Articular chondrocyte of knee joint (primary cell): Measurements from ENCODE around the gene RIPOR1. TPM values are rescaled to one million over a fixed set of nuclear protein-coding genes. Genes with fewer than 3 reads are reported as not detected.

Source experiments
- small RNA-seq: library from RNA; depleted of rRNA; stranded (forward); fragments of <200 nt; gene quantifications from one replicate; pipeline ENCODE3, GENCODE V24; 2012
- total RNA-seq: library from RNA; depleted of rRNA; stranded (reverse); fragments of >200 nt; gene quantifications from 2 replicates; pipeline ENCODE4 v1.2.3, GENCODE V29; 2012

RIPOR1 gene, protein sequence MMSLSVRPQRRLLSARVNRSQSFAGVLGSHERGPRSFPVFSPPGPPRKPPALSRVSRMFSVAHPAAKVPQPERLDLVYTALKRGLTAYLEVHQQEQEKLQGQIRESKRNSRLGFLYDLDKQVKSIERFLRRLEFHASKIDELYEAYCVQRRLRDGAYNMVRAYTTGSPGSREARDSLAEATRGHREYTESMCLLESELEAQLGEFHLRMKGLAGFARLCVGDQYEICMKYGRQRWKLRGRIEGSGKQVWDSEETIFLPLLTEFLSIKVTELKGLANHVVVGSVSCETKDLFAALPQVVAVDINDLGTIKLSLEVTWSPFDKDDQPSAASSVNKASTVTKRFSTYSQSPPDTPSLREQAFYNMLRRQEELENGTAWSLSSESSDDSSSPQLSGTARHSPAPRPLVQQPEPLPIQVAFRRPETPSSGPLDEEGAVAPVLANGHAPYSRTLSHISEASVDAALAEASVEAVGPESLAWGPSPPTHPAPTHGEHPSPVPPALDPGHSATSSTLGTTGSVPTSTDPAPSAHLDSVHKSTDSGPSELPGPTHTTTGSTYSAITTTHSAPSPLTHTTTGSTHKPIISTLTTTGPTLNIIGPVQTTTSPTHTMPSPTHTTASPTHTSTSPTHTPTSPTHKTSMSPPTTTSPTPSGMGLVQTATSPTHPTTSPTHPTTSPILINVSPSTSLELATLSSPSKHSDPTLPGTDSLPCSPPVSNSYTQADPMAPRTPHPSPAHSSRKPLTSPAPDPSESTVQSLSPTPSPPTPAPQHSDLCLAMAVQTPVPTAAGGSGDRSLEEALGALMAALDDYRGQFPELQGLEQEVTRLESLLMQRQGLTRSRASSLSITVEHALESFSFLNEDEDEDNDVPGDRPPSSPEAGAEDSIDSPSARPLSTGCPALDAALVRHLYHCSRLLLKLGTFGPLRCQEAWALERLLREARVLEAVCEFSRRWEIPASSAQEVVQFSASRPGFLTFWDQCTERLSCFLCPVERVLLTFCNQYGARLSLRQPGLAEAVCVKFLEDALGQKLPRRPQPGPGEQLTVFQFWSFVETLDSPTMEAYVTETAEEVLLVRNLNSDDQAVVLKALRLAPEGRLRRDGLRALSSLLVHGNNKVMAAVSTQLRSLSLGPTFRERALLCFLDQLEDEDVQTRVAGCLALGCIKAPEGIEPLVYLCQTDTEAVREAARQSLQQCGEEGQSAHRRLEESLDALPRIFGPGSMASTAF
- total RNA-seq: 25.7 and 26.1 TPM in 2 replicates

DNA sequence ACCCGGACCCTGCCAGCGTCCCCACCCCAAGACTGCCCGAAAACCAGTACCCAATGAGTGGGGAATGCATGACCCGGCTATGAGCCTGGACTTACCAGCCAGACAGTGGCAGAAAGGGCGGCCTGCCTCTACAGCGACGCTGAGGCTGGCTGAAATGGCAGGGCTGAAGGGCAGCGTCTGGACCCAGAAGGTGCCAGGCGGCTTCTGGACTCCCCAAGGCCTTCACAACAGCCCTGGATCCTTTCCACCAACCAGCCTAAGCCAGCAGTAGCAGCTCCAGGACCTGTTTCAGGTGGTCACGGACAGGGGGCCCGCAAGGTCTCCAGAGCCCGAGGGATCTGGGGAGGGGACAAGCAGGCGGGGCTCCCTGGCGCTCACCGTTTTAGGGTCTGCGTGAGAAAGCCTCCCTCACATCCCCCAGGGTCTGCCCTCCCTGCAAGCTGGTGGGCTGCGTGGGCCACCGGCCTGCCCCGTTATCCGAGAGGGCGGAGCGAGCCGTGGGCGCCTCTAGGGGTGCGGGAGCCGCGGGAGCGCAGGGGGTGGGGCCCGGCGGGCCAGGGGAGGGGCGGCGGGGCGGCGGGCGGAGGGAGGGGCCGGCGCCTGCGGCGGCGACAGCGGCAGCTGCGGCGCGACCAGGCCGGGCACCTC lies at the start of gene RIPOR1:
TSS of gene RIPOR1 (plus strand) at position 608 of the 648 bp plus-strand sequence. CDS start 9,618 bp downstream, outside the sequence.

DNA sequence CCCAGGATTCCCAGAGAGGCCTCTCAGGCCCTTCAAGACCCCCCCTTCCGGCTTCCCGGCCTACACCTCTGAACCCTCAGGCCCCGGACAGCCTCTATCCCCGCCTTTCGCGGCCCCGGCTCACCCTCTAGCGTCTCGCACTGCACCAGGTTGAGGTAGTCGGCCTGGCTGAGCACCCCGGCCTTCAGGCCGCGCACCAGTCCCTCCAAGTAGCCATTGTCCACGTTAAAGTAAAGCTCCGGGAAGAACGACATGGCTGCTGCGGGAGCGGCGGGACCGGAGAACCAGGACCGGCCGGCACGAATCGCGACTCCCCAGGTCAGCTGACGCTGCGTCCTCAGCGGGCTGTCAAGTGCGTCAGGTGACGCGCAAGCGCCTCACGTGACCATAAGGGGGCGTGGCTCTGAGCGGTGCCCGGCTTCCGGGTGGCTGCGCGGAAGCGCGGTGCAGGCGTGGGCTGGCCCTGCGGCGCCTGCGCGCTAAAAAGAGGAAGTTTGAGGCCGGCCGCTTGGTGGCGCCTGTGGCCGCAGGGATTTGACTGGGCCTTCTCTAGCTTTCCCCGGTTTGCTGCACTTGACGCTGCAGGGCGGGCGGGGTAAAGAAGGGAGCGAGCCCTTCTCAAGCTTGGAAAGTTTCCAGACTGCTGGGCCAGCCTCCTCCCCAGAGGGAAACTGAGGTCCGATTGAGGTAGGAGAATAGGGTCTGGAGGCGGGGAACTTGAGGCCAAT lies 47.6 kb upstream of the RIPOR1 start, which contains the start of gene ATP6V0D1:
TSS of gene ATP6V0D1 (minus strand) at position 325 of the 728 bp plus-strand sequence. CDS start at position 254, 71 bp downstream.

DNA sequence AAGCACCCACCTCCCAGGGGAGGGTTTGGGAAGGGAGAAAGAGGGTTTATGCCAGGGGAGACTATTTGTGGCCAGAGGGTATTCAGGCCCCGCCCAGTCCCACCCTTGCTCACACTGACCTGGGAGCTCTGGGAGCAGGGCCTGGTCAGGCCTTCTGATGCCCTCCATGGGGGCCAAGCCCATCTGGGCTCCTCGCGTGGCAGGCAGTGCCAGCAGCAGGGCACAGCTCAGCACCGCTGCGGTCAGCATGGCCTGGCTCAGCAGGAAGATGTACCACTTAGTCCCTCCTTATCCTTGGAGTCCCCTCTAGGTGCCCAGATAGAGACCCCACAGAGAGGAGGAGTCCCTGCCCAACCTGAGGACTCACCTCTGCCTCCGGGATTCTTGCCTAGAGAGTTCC lies 45.5 kb upstream of the RIPOR1 start, which contains the start of gene AGRP:
TSS of gene AGRP (minus strand) at position 398 of the 400 bp plus-strand sequence. CDS start at position 249, 149 bp downstream.

DNA sequence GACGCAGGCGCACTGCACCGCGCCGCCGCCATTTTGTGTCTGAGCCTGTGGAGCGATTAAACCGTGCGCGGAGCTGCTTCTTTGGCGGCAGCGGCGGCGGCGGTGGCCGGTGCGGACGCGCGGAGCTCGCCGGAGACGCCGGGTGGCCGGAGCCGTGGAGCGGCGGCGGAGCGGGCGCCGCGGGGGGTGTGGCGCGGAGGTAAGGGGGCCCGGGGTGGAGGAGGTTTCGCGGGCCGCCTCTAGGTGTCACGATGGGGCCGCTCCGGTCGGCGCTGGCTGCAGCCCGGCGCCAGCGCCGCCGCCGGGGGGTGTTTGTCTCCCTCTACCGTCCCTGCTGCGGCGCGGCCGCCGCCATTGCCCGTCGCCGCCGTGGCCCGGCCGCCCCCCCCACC lies 33.9 kb downstream of the RIPOR1 start, which contains the start of gene CTCF:
TSS of gene CTCF (plus strand) at position 1 of the 392 bp plus-strand sequence. CDS start 48,307 bp downstream, outside the sequence.

Small RNAs within 50 kb of the gene (small RNA-seq; reads per million reads assigned to genes)
- gene AC027682.3: not detected

Other genes starting within 250 kb of the RIPOR1 start
- 18.0 and 19.1 TPM in 2 replicates for gene PLEKHG4, start 249.3 kb upstream of the RIPOR1 start, total RNA-seq
- gene KCTD19, start 202.1 kb upstream of the RIPOR1 start, total RNA-seq: 0.11 TPM in 1 of 2 replicates, not detected in the other
- 0.43 TPM in 1 of 2 replicates, not detected in the other for gene LRRC36, start 202.0 kb upstream of the RIPOR1 start, total RNA-seq
- gene TPPP3, start 135.3 kb upstream of the RIPOR1 start, total RNA-seq: 0.22 and 0.52 TPM in 2 replicates
- gene ZDHHC1, start 112.4 kb upstream of the RIPOR1 start, total RNA-seq: 7.5 and 9.1 TPM in 2 replicates
- gene HSD11B2, start 97.7 kb upstream of the RIPOR1 start, total RNA-seq: 0.11 TPM in 1 of 2 replicates, not detected in the other
- 86.0 and 99.0 TPM in 2 replicates for gene ATP6V0D1, start 47.7 kb upstream of the RIPOR1 start, total RNA-seq
- not detected in 2 replicates for gene AGRP, start 45.3 kb upstream of the RIPOR1 start, total RNA-seq
- gene CTCF, start 33.7 kb downstream of the RIPOR1 start, total RNA-seq: 29.7 and 30.7 TPM in 2 replicates
- gene CARMIL2, start 116.3 kb downstream of the RIPOR1 start, total RNA-seq: 0.11 and 0.13 TPM in 2 replicates
- gene ACD, start 131.4 kb downstream of the RIPOR1 start, total RNA-seq: 13.2 and 15.8 TPM in 2 replicates
- 0.78 and 0.86 TPM in 2 replicates for gene PARD6A, start 132.1 kb downstream of the RIPOR1 start, total RNA-seq
- gene ENKD1, start 137.9 kb downstream of the RIPOR1 start, total RNA-seq: 12.0 and 13.5 TPM in 2 replicates
- 2.9 and 3.9 TPM in 2 replicates for gene C16orf86, start 138.0 kb downstream of the RIPOR1 start, total RNA-seq
- gene GFOD2, start 190.5 kb downstream of the RIPOR1 start, total RNA-seq: 11.6 and 12.6 TPM in 2 replicates